ENCODE results near the gene RAB33B. TPM values are rescaled to one million over a fixed set of nuclear protein-coding genes. Genes with fewer than 3 reads are reported as not detected.
A peak's percentile ranks its signal among the peaks of the same experiment; 100 is the strongest.
"Not testable (repeated sequence)": the region's sequence is repeated elsewhere in the genome, so short reads cannot be mapped to it uniquely, and the experiment has no call there.

Gene RAB33B
- total RNA-seq = 10.3 and 10.4 TPM in 2 replicates
- long read RNA-seq, full-length matches to known transcripts = 18 of 21 reads
- long read RNA-seq, partial matches to known transcripts = 0 of 21 reads
- long read RNA-seq, other reads (novel, unspliced or antisense) = 3 of 21 reads

- Mint-ChIP-seq H3K9me3 (ENCODE audit: unreplicated experiment) (no peaks in the 10 kb centered on the region), H3K27me3 (ENCODE audit: unreplicated experiment) (no peaks in the 10 kb centered on the region), H3K4me1 (ENCODE audit: unreplicated experiment) (peaks cover 61% of the 10 kb centered on the region), H3K4me3 (ENCODE audit: unreplicated experiment) (peak within 1 kb of the TSS; percentile 92), H3K27ac (ENCODE audit: unreplicated experiment) (peak within 1 kb of the TSS; percentile 99), H3K36me3 (ENCODE audit: unreplicated experiment) (peaks cover 3% of the 10 kb centered on the region)
- no peak for TF ChIP-seq CTCF (IDR thresholded peaks at IDR 0.05)
- DNase-seq (ENCODE audit: extremely low spot score, unreplicated experiment) = no peak
These were observed at the start of gene RAB33B for GRCh38 chr4:139454111-139455045. Gene RAB33B (plus strand): TSS chr4:139454121. CDS start chr4:139454196, 75 bp downstream.

- no peaks in the 10 kb centered on the region for H3K27me3 Mint-ChIP-seq (ENCODE audit: unreplicated experiment)
- H3K27ac Mint-ChIP-seq (ENCODE audit: unreplicated experiment) = no peak overlapping the region
- H3K36me3 Mint-ChIP-seq (ENCODE audit: unreplicated experiment) = peaks cover 41% of the 10 kb centered on the region
- peaks cover 18% of the 10 kb centered on the region for H3K9me3 Mint-ChIP-seq (ENCODE audit: unreplicated experiment)
- TF ChIP-seq CTCF (IDR thresholded peaks at IDR 0.05) = no peak
- H3K4me3 Mint-ChIP-seq (ENCODE audit: unreplicated experiment) = no peak overlapping the region
- no peak for DNase-seq (ENCODE audit: extremely low spot score, unreplicated experiment)
- H3K4me1 Mint-ChIP-seq (ENCODE audit: unreplicated experiment) = no peaks in the 10 kb centered on the region
These were observed 43.6 kb upstream of the RAB33B start for GRCh38 chr4:139410312-139410711.

GRCh38 chr4:139414671-139415210 is 39.2 kb upstream of the RAB33B start:
- not testable (repeated sequence) for DNase-seq (ENCODE audit: extremely low spot score, unreplicated experiment); H3K4me1 Mint-ChIP-seq (ENCODE audit: unreplicated experiment); H3K4me3 Mint-ChIP-seq (ENCODE audit: unreplicated experiment); H3K27me3 Mint-ChIP-seq (ENCODE audit: unreplicated experiment); H3K27ac Mint-ChIP-seq (ENCODE audit: unreplicated experiment)
- Mint-ChIP-seq H3K9me3 (ENCODE audit: unreplicated experiment) (peaks cover 18% of the 10 kb centered on the region), H3K36me3 (ENCODE audit: unreplicated experiment) (peaks cover 44% of the 10 kb centered on the region)

DNA sequence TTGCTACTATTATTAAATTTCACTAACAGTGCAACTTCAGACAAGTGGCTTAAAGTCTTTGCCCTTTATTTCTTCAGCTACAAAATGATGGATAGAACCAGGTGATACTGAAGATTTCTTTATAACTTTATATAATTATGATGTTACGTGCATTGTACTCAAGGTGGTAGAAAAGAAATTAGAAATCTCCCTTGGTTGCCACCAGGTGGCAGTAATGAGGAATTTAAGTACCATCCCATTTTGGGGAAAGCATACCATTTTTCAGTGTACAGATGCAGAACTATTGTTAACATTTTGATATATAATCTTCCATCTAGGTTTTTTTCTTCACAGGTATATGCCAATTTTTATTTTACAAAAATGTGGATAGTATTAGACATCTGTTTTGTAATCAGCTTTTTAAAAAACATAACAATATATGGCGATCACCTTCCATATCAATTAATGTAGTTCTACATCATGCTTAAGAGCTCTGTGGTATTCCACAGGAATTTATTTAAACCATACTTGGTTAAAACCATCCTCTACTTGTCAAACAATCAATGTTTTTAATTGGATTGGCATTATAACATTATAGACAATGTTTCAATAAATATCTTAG is 37.7 kb upstream of the RAB33B start:
- H3K4me1 Mint-ChIP-seq (ENCODE audit: unreplicated experiment) = no peaks in the 10 kb centered on the region
- no peak overlapping the region for H3K27ac Mint-ChIP-seq (ENCODE audit: unreplicated experiment)
- peaks cover 25% of the 10 kb centered on the region for H3K9me3 Mint-ChIP-seq (ENCODE audit: unreplicated experiment)
- DNase-seq (ENCODE audit: extremely low spot score, unreplicated experiment) = no peak
- no peak overlapping the region for H3K4me3 Mint-ChIP-seq (ENCODE audit: unreplicated experiment)
- H3K27me3 Mint-ChIP-seq (ENCODE audit: unreplicated experiment) = no peaks in the 10 kb centered on the region
- H3K36me3 Mint-ChIP-seq (ENCODE audit: unreplicated experiment) = peaks cover 54% of the 10 kb centered on the region
- TF ChIP-seq CTCF (IDR thresholded peaks at IDR 0.05) = peak; percentile 71

DNA sequence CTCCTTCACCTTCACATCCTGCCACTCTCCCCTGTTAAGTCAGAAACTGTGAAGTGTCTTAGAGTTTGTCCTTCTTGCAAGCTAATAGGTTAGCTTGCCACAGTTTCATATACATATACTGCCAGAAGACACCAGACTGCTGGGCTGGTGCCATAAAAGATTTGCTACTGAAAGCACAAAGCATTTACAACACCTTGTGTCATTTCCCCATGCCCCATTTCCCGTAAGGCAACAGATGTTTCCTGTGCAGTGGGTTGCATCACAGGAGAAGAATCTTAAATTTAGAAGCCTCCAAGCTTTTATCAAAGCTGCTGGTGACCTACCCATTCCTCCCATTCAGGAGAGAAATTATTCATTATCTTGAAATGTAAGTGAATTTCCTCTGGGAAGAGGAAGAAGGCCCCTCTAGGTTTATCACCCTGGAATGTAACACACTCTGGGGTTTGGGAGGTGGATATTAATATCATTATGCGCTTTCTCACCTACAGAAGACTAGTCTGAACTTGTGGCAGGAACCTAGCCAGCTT is 34.5 kb upstream of the RAB33B start:
- no peaks in the 10 kb centered on the region for H3K27me3 Mint-ChIP-seq (ENCODE audit: unreplicated experiment)
- H3K36me3 Mint-ChIP-seq (ENCODE audit: unreplicated experiment) = peaks cover 44% of the 10 kb centered on the region
- no peak overlapping the region for H3K27ac Mint-ChIP-seq (ENCODE audit: unreplicated experiment)
- peaks cover 18% of the 10 kb centered on the region for H3K9me3 Mint-ChIP-seq (ENCODE audit: unreplicated experiment)
- no peak for DNase-seq (ENCODE audit: extremely low spot score, unreplicated experiment)
- H3K4me1 Mint-ChIP-seq (ENCODE audit: unreplicated experiment) = no peaks in the 10 kb centered on the region
- H3K4me3 Mint-ChIP-seq (ENCODE audit: unreplicated experiment) = no peak overlapping the region
- TF ChIP-seq CTCF (IDR thresholded peaks at IDR 0.05) = no peak
